Glutamatergic neuron (in vitro differentiated cells): ENCODE results near the gene RIMS4. TPM values are rescaled to one million over a fixed set of nuclear protein-coding genes. Genes with fewer than 3 reads are reported as not detected.

Experiments
- DNase-seq: peaks from one replicate; pipeline ENCODE4 v3.0.0; 2022
- H3K27ac Mint-ChIP-seq: one replicate; pipeline ENCODE4 v1.8.0; 2020; ENCODE audit warnings: mild to moderate bottlenecking, mixed read lengths, inconsistent platforms; ENCODE audit not compliant: unreplicated experiment
- H3K27me3 Mint-ChIP-seq: one replicate; pipeline ENCODE4 v1.8.0; 2020; ENCODE audit warnings: mild to moderate bottlenecking, moderate library complexity, mixed read lengths, inconsistent platforms; ENCODE audit not compliant: unreplicated experiment
- H3K36me3 Mint-ChIP-seq: one replicate; pipeline ENCODE4 v1.8.0; 2020; ENCODE audit warnings: mild to moderate bottlenecking, mixed read lengths, inconsistent platforms; ENCODE audit not compliant: unreplicated experiment
- H3K4me1 Mint-ChIP-seq: one replicate; pipeline ENCODE4 v1.8.0; 2020; ENCODE audit warnings: mild to moderate bottlenecking, low read depth, mixed read lengths, inconsistent platforms; ENCODE audit not compliant: unreplicated experiment
- H3K4me3 Mint-ChIP-seq: one replicate; pipeline ENCODE4 v1.8.0; 2020; ENCODE audit warnings: mild to moderate bottlenecking, mixed read lengths, inconsistent platforms; ENCODE audit not compliant: unreplicated experiment
- H3K9me3 Mint-ChIP-seq: one replicate; pipeline ENCODE4 v1.8.0; 2020; ENCODE audit warnings: mild to moderate bottlenecking, moderate library complexity, mixed read lengths, inconsistent platforms; ENCODE audit not compliant: unreplicated experiment
- total RNA-seq: library from RNA; stranded (reverse); fragmentation: NEBNext Ultra II Directional; extraction: Animal tissue kit (Norgen Biotek cat#: 25700); gene quantifications from one replicate; pipeline ENCODE4 v1.2.1, GENCODE V29; 2021; ENCODE audit not compliant: unreplicated experiment
- TF ChIP-seq, protein P1 (sequence below): fragments of 200-600 bp; sonication (generic); IDR thresholded peaks from one replicate; pipeline ENCODE4 v1.5.0; 2021; ENCODE audit not compliant: partially characterized antibody, unreplicated experiment

Gene RIMS4
- total RNA-seq, 1 donor from 2014 or later, result 96.1 TPM

DNA sequence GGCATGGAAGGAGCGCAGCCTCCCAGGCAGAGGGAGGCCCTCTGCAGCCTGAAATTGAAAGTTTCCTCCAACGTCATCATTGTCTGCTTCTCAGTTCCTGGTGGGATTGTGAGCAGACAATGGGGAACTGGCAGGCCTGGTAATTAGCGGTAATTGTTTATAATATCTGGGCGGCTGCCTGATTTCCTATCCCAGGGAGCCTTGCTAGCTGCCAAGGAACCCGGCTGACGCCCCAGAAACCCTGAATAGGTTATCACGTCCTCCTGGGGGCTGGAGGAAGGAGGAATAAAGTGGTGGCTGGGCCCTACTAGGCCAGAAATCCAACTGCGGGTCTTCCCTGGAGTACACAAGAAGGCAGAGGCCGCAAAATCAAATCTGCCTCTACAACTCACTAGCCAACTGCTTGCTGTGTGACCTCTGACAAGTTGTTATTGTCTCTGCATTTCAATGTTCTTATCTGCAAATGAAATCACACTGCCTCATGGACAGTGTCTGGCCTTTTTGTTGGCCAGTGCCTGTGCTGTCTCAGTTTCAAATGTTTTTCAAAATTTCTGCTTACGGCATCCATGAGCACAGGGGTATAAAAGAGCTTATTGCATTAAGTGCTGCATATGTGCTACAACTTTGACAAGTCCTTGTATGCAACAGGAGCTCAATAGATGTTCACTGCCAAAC lies 47.7 kb downstream of the RIMS4 start:
- no peak for DNase-seq
- peaks cover 4% of the 10 kb centered on the region for H3K27me3 Mint-ChIP-seq
- H3K36me3 Mint-ChIP-seq, result no peaks in the 10 kb centered on the region
- no peak overlapping the region for H3K4me3 Mint-ChIP-seq
- no peak overlapping the region for H3K27ac Mint-ChIP-seq
- TF ChIP-seq, protein P1, sequence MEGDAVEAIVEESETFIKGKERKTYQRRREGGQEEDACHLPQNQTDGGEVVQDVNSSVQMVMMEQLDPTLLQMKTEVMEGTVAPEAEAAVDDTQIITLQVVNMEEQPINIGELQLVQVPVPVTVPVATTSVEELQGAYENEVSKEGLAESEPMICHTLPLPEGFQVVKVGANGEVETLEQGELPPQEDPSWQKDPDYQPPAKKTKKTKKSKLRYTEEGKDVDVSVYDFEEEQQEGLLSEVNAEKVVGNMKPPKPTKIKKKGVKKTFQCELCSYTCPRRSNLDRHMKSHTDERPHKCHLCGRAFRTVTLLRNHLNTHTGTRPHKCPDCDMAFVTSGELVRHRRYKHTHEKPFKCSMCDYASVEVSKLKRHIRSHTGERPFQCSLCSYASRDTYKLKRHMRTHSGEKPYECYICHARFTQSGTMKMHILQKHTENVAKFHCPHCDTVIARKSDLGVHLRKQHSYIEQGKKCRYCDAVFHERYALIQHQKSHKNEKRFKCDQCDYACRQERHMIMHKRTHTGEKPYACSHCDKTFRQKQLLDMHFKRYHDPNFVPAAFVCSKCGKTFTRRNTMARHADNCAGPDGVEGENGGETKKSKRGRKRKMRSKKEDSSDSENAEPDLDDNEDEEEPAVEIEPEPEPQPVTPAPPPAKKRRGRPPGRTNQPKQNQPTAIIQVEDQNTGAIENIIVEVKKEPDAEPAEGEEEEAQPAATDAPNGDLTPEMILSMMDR, result no peak
- H3K4me1 Mint-ChIP-seq, result peaks cover 10% of the 10 kb centered on the region
- peaks cover 4% of the 10 kb centered on the region for H3K9me3 Mint-ChIP-seq

DNA sequence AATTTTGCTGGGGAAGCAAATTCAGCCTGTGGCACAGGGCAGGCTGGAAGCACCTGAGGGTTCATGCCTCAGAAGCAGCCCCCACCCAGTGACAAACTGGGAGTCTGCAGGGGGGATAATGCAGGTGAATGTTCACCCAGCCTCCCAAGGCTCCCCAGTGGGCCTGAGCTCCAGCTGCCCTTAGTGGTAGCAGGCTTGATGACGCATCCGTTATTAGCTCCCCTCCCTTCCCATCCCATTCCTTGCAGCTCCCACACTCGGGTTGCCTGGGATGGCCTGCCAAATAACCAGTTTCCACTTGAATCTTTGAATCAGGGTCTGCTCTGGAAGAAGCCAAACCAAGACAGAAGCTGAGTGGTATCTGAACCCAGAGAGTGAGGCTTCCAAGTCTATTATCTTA lies 48.9 kb downstream of the RIMS4 start:
- Mint-ChIP-seq H3K36me3 (no peaks in the 10 kb centered on the region), H3K4me3 (no peak overlapping the region), H3K4me1 (peaks cover 10% of the 10 kb centered on the region), H3K27ac (no peak overlapping the region), H3K9me3 (peaks cover 4% of the 10 kb centered on the region), H3K27me3 (peaks cover 6% of the 10 kb centered on the region)
- no peak for DNase-seq
- TF ChIP-seq, protein P1, result no peak

DNA sequence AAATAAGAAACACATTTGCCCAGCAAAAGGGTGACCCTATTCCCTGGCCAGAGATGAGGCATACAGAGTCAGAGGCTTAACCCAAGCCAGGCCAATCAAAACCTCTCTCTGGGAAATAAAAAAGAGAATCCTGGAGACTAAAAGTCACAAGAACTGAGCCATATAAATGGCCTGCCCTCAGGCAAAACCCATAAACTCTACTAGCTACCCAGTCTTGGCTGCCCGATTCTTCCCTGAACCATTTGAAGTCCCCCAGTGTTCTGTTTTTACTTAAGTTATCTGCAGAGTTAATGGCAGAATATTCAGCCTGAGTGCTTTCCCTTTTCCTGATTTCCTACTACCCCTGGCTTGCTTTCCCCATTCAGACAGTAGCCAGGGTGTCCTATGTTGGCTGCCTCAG lies 50.8 kb downstream of the RIMS4 start:
- DNase-seq, result no peak
- TF ChIP-seq, protein P1, result no peak
- no peaks in the 10 kb centered on the region for H3K36me3 Mint-ChIP-seq
- peaks cover 11% of the 10 kb centered on the region for H3K4me1 Mint-ChIP-seq
- H3K4me3 Mint-ChIP-seq, result no peak overlapping the region
- peaks cover 2% of the 10 kb centered on the region for H3K27me3 Mint-ChIP-seq
- peaks cover 4% of the 10 kb centered on the region for H3K9me3 Mint-ChIP-seq
- no peak overlapping the region for H3K27ac Mint-ChIP-seq

DNA sequence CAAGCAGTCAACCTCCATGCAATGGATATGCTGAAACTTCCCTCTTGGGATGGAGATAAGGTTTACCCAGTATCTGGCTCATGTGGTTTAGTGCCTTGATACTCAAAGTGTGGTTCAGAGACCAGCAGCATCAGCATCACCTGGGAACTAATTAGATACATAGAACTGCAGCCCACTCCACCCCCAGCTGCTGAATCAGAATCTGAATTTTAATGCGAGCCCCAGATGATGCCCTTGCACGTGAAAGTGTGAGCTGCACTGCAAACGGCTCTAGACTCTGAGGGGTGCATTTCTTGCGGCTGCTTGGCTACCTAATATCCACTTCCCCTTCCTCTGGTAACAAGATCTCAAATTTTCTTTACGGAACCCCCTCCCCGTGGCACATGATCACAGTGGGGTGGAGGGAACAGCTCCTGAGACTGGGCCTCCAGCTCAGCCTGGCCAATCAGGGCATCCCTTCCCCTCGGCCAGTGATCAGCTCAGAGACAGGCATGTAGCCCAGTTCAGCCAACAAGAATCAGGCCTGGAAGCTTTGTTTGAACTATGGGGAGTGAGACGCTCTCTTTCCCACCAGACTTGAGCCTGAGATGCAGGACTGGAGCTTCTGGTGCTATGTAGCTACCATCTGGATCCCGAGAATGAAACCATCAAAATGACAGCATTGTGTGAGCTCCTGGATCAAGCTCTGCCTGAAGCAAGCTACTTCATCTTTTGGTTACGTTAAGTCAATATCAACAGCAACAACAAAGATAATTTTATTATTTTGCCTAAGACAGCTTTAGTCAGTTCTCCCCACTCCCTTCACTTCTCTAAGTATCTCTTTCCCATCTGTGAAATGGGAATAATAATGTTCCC lies 51.9 kb downstream of the RIMS4 start:
- TF ChIP-seq, protein P1, result no peak
- Mint-ChIP-seq H3K27ac (no peak overlapping the region), H3K4me3 (no peak overlapping the region), H3K27me3 (peaks cover 8% of the 10 kb centered on the region), H3K36me3 (no peaks in the 10 kb centered on the region), H3K9me3 (no peaks in the 10 kb centered on the region), H3K4me1 (peaks cover 13% of the 10 kb centered on the region)
- DNase-seq, result no peak

DNA sequence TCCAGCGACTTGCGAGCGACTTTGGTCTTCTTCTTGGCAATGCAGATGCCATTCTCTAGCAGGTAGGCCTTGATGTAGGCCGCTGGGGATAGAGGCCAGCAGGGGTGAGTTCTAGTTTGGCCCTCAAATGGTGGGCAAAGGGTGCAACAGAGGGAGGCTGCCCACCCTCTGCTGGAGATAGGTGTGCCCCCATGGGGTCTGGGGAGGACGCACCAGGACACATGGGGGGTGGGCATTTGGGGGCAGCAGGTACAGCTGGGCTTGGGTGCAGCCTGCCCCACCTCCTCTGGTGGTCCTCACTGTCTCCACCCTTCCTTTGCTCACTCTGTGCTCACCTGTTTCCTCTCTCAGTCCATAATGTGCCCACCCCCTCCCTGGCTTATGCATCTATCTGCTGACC lies 53.4 kb downstream of the RIMS4 start:
- peaks cover 2% of the 10 kb centered on the region for H3K9me3 Mint-ChIP-seq
- H3K4me1 Mint-ChIP-seq, result peaks cover 9% of the 10 kb centered on the region
- H3K27me3 Mint-ChIP-seq, result peaks cover 8% of the 10 kb centered on the region
- TF ChIP-seq, protein P1, result no peak
- no peak for DNase-seq
- no peaks in the 10 kb centered on the region for H3K36me3 Mint-ChIP-seq
- H3K27ac Mint-ChIP-seq, result no peak overlapping the region
- H3K4me3 Mint-ChIP-seq, result no peak overlapping the region
